Common myeloid progenitor, CD34-positive (primary cell): ENCODE measurements around the gene SSBP3.
"Not testable (repeated sequence)": the region's sequence is repeated elsewhere in the genome, so short reads cannot be mapped to it uniquely, and the experiment has no call there.

Experiments used
- CTCF ChIA-PET: fragments of 350-600 bp; sonication (Branson Sonifier 250); formaldehyde crosslinking; loops from one replicate; lab custom pipeline; 2021; ENCODE audit warnings: antibody characterized with exemption; lab: Charles Lee
- POLR2A ChIA-PET: fragments of 350-600 bp; sonication (Branson Sonifier 250); formaldehyde crosslinking; loops from one replicate; lab custom pipeline; 2021; ENCODE audit warnings: antibody characterized with exemption; lab: Charles Lee
- DNase-seq, 3 donors: peaks; one replicate each; pipeline versions ENCODE4 v3.0.0 to v3.0.0-alpha.2; 2013
- H3K27ac ChIP-seq, 2 experiments: 1 replicate in 1 of 2; 2 replicates in 1 of 2; pipeline ENCODE4 v1.7.0; 2013; ENCODE audit warnings: inconsistent platforms in 2 of 2, low read length in 2 of 2, mild to moderate bottlenecking in 2 of 2, low read depth in 1 of 2, moderate library complexity in 1 of 2; ENCODE audit not compliant: severe bottlenecking in 2 of 2, insufficient read depth in 1 of 2, poor library complexity in 1 of 2
- H3K27me3 ChIP-seq, 5 experiments: replicated peaks in 2 of 5; 1 replicate in 3 of 5; 2 replicates in 2 of 5; pipeline versions ENCODE4 v1.6.1 to v1.7.0; 2013; ENCODE audit warnings: low read length in 4 of 5, mild to moderate bottlenecking in 2 of 5, moderate library complexity in 2 of 5, inconsistent platforms in 1 of 5; ENCODE audit not compliant: insufficient read depth in 5 of 5, control insufficient read depth in 4 of 5
- H3K36me3 ChIP-seq, 4 experiments: 1 replicate in 2 of 4; 2 replicates in 2 of 4; pipeline versions ENCODE4 v1.6.1 to v1.7.0; 2013; ENCODE audit warnings: low read length in 3 of 4, control low read depth in 1 of 4, mild to moderate bottlenecking in 1 of 4; ENCODE audit not compliant: control insufficient read depth in 4 of 4, insufficient read depth in 4 of 4
- H3K4me1 ChIP-seq, 4 experiments: 1 replicate in 3 of 4; 2 replicates in 1 of 4; pipeline versions ENCODE4 v1.6.1 to v1.7.1; 2013; ENCODE audit warnings: low read length in 3 of 4, mild to moderate bottlenecking in 3 of 4, control low read depth in 1 of 4, inconsistent platforms in 1 of 4, moderate library complexity in 1 of 4; ENCODE audit not compliant: control insufficient read depth in 4 of 4, insufficient read depth in 4 of 4; ENCODE audit errors: control extremely low read depth in 1 of 4
- H3K4me3 ChIP-seq, 7 experiments: 1 replicate in 4 of 7; 2 replicates in 3 of 7; pipeline versions ENCODE4 v1.5.1 to v1.7.0; 2013; ENCODE audit warnings: mild to moderate bottlenecking in 7 of 7, low read length in 6 of 7, moderate library complexity in 6 of 7, inconsistent platforms in 2 of 7, low read depth in 2 of 7, control low read depth in 1 of 7; ENCODE audit not compliant: insufficient read depth in 4 of 7, control insufficient read depth in 1 of 7; ENCODE audit errors: extremely low read depth in 1 of 7
- H3K9me3 ChIP-seq, 5 experiments: 1 replicate in 4 of 5; 2 replicates in 1 of 5; pipeline versions ENCODE4 v1.6.1 to v1.7.1; 2013; ENCODE audit warnings: low read length in 4 of 5, mild to moderate bottlenecking in 2 of 5, inconsistent platforms in 1 of 5, low read depth in 1 of 5, moderate library complexity in 1 of 5; ENCODE audit not compliant: control insufficient read depth in 4 of 5, insufficient read depth in 2 of 5; ENCODE audit errors: control extremely low read depth in 1 of 5
- WGBS: methylation state at CpG from one replicate; pipeline ENCODE4 v1.1.5; 2013; ENCODE audit not compliant: insufficient coverage; 5-methylcytosine and 5-hydroxymethylcytosine counted together

Gene SSBP3

DNA sequence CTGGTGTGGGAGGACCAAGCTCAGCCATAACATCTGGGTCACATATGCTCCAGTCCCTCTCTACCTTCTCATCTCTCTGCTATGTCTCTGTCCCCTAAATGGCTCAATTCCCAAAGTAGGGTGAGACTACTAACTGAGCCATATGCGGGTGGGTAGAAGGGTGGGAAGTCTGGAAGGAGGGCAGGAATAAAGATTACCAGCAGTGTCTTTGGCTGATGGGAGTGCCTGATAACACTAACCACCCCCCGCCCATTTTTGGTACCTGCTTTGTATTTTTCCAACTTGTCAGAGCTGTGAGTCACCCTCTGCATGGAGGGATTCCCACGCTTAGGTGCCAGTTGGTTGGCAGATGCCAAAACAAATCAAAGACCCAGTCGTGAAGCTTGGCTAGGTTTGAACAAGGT, 14.9 kb upstream of the SSBP3 start:
- Histone ChIP-seq H3K27me3 (no peaks in the 10 kb centered on the region), H3K9me3 (no peaks in the 10 kb centered on the region), H3K4me1 (peaks cover 0 to 18% (median 16%) of the 10 kb centered on the region in 4 experiments), H3K27ac (no peak overlapping the region), H3K36me3 (no peaks in the 10 kb centered on the region), H3K4me3 (no peak overlapping the region)
- WGBS: 100% methylated on average over 3 of the region's 4 CpGs
- DNase-seq: no peak
- CTCF ChIA-PET: interaction anchor here (1.1 kb wide), 1 partner anchor 52 kb away, joined by 3 read pairs; no protein-coding TSS in a partner anchor
- POLR2A ChIA-PET: no interaction called here

DNA sequence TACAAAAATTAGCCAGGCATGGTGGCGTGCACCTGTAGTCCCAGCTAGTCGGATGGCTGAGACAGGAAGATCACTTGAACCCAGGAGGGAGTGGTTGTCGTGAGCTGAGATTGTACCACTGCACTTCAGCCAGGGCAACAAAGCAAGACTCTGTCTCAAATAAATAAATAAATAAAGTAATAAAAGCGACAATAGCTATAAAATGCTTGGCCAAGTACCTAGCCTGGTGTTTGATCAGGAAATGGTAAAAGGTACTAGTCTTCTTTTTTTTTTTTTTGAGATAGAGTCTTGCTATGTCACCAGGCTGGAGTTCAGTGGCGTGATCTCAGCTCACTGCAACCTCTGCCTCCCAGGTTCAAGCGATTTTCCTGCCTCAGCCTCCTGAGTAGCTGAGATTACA, 12.4 kb upstream of the SSBP3 start:
- H3K9me3 ChIP-seq, H3K4me3 ChIP-seq, H3K27ac ChIP-seq, H3K27me3 ChIP-seq, POLR2A ChIA-PET, H3K36me3 ChIP-seq, DNase-seq: not testable (repeated sequence)
- peaks cover 0 to 40% (median 30%) of the 10 kb centered on the region in 4 experiments for H3K4me1 ChIP-seq
- 100% methylated on average over 2 of the region's 6 CpGs for WGBS
- CTCF ChIA-PET: interaction anchor here (0.7 to 1.0 kb wide), 2 partner anchors 62 to 68 kb away, joined by 4 to 5 read pairs; no protein-coding TSS in a partner anchor

DNA sequence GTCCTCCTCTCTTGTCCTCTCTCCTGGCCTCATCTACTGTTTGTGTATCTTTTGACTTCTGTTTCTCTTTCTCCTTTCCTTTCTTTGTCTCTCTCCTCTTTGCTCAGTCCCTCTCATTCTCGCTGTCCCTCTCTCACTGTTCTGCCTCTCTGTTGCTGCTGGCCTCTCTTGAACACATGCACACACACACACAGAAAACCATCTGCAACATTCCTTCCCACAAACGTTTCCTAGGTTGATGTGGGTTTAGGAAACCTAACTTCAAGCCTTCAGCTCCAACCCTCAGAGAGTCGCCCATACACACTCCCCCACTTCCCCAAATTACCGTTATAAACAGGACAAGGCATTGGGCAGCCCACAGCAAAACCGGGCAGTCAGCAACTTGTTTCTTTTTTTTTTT, 10.9 kb upstream of the SSBP3 start:
- H3K27me3 ChIP-seq: no peaks in the 10 kb centered on the region
- peak in 2 of 3 donors; percentile 60 to 70 for DNase-seq
- POLR2A ChIA-PET: interaction anchor here (1.4 kb wide), 1 partner anchor 10 kb away, joined by 3 read pairs; no protein-coding TSS in a partner anchor
- H3K4me3 ChIP-seq: peak overlapping the region in 3 of 7 experiments; percentile 39 to 57 (median 46)
- H3K36me3 ChIP-seq: no peaks in the 10 kb centered on the region
- no peaks in the 10 kb centered on the region for H3K9me3 ChIP-seq
- 0% methylated on average over 5 of the region's 5 CpGs for WGBS
- no peak overlapping the region for H3K27ac ChIP-seq
- peaks cover 2 to 48% (median 36%) of the 10 kb centered on the region in 4 experiments for H3K4me1 ChIP-seq
- CTCF ChIA-PET: interaction anchor here (0.6 kb wide), 1 partner anchor 23 kb away, joined by 3 read pairs; no protein-coding TSS in a partner anchor

DNA sequence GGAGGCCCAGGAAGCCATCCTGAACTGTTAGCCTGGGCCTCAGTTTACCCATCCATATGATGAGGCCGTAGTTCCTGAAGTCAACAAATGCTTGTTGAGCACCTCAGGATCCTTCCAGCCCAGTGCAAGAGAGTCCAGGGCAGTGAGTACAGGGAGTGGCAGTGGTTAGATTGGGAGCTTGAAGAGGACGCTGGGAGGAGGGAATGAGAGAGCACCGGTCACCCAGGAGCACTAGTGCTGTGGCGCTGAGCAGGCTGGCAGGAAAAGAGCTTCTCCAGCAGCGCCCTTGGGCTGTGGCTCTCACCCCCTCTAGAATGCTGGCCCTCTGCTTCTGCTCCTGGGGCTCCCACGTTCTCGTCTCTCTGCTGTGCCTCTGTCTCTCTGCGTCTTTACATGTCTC, 10.2 kb upstream of the SSBP3 start:
- ChIA-PET POLR2A (no interaction called here), CTCF (interaction anchor here (0.6 to 4.0 kb wide), 3 partner anchors 8 to 57 kb away, joined by 3 to 13 read pairs (median 3); no protein-coding TSS in a partner anchor)
- Histone ChIP-seq H3K27ac (no peak overlapping the region), H3K27me3 (no peaks in the 10 kb centered on the region), H3K36me3 (no peaks in the 10 kb centered on the region), H3K4me3 (no peak overlapping the region), H3K4me1 (peaks cover 2 to 52% (median 37%) of the 10 kb centered on the region in 4 experiments), H3K9me3 (no peaks in the 10 kb centered on the region)
- no peak for DNase-seq
- WGBS: 74% methylated on average over 8 of the region's 8 CpGs

DNA sequence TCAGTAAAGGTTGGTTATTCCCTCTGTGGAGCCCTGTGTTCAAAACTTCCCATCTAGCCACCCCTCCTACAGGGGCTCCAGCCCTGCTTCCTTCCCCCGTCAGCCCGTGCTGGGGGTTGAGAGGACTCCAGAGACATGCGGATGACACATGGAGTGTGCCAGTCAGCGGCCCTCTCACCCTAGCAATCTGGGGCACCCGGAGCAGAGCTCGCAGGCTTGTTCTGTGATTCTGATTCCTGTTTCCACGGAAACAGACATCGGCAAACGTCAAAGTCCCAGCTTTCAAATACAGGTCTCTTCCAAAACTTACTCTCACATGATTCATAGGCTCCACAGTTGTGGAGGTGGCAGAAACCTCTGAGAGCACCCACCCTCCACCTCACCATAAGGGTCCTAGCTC, 9.8 kb upstream of the SSBP3 start:
- H3K27me3 ChIP-seq: no peaks in the 10 kb centered on the region
- no peak overlapping the region for H3K27ac ChIP-seq
- H3K36me3 ChIP-seq: no peaks in the 10 kb centered on the region
- DNase-seq: peak in 1 of 3 donors; percentile 19
- no peaks in the 10 kb centered on the region for H3K9me3 ChIP-seq
- peaks cover 2 to 54% (median 37%) of the 10 kb centered on the region in 4 experiments for H3K4me1 ChIP-seq
- WGBS: 90% methylated on average over 5 of the region's 9 CpGs
- ChIA-PET CTCF (interaction anchor here (0.6 to 4.0 kb wide), 3 partner anchors 8 to 57 kb away, joined by 3 to 13 read pairs (median 3); no protein-coding TSS in a partner anchor), POLR2A (no interaction called here)
- no peak overlapping the region for H3K4me3 ChIP-seq

DNA sequence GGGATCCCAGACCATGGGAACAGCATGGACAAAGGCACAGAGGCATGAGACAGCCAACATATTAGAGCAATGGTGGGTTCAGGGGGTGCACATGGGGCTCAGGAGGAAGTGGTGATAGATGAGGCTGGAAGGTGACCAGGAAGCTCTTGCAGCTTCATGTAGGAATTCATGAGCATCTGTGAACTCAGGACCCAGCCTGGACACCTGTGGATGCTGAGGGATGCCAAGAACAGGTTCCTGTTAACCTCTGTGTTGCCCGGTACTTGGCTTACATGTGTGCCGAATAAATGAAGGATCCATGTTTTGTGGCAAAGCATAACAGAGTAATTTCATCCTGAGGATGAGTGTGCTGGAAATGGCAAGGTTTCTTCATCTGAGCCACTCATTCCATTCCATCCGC, 9.3 kb upstream of the SSBP3 start:
- Histone ChIP-seq H3K4me1 (peaks cover 2 to 54% (median 37%) of the 10 kb centered on the region in 4 experiments), H3K4me3 (no peak overlapping the region), H3K9me3 (no peaks in the 10 kb centered on the region), H3K36me3 (no peaks in the 10 kb centered on the region), H3K27ac (no peak overlapping the region), H3K27me3 (no peaks in the 10 kb centered on the region)
- WGBS: 100% methylated on average over 3 of the region's 3 CpGs
- POLR2A ChIA-PET: no interaction called here
- CTCF ChIA-PET: interaction anchor here (1.2 to 4.0 kb wide), 3 partner anchors 10 to 56 kb away, joined by 3 to 13 read pairs (median 6); no protein-coding TSS in a partner anchor
- DNase-seq: no peak

DNA sequence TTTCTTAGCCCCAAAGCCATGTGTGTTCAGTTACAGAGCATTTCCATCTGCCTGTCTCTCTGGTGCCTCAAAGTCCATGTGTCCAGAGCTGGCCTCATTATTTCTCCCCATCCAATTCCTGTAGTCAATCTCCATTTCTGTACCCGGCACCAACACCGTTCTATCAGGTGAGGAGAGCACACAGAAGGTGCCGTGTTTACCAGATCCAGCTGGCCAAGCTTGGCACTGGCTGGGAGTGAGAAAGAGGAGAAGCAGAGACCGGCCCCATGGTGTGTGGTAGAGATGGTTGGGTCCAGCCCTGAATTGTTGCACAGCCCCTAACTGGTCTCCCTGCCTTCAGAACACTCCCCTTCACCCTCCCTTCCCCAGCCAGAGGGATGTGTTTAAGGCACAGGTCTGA, 7.5 kb upstream of the SSBP3 start:
- POLR2A ChIA-PET: no interaction called here
- WGBS: 100% methylated on average over 2 of the region's 4 CpGs

More for the DNA sequence above, 7.5 kb upstream of the SSBP3 start:
- Histone ChIP-seq H3K27me3 (no peaks in the 10 kb centered on the region), H3K4me3 (no peak overlapping the region), H3K4me1 (peaks cover 2 to 72% (median 52%) of the 10 kb centered on the region in 4 experiments), H3K9me3 (no peaks in the 10 kb centered on the region), H3K27ac (no peak overlapping the region), H3K36me3 (no peaks in the 10 kb centered on the region)
- DNase-seq: no peak
- CTCF ChIA-PET: interaction anchor here (0.8 to 4.0 kb wide), 3 partner anchors 55 to 74 kb away, joined by 3 to 13 read pairs (median 9); no protein-coding TSS in a partner anchor
